ENCODE measurements around the gene CATSPERE.

GRCh38 chr1:244451539-244451950 is 9.5 kb upstream of the CATSPERE start, which contains the start of gene ADSS2:
- TF ChIP-seq CTCF (IDR thresholded peaks at IDR 0.05): no peak
- TF ChIP-seq EP300 (IDR thresholded peaks at IDR 0.05): no peak
